Measurements from ENCODE around the gene STX11.

STX11 gene

GRCh38 chr6:144115219-144115618 is 35.1 kb upstream of the STX11 start:
- no peak for TF ChIP-seq CTCF (IDR thresholded peaks at IDR 0.05; ENCODE audit: low read depth, low read length)
- H3K4me3 ChIP-seq (ENCODE audit: low read depth, low read length): no peak overlapping the region

- no peak overlapping the region for H3K4me3 ChIP-seq (ENCODE audit: low read depth, low read length)
- no peak for TF ChIP-seq CTCF (IDR thresholded peaks at IDR 0.05; ENCODE audit: low read depth, low read length)
These were observed 30.9 kb upstream of the STX11 start for GRCh38 chr6:144119376-144119775.

- H3K4me3 ChIP-seq (ENCODE audit: low read depth, low read length): no peak overlapping the region
- no peak for TF ChIP-seq CTCF (IDR thresholded peaks at IDR 0.05; ENCODE audit: low read depth, low read length)
These were observed 27.5 kb upstream of the STX11 start for GRCh38 chr6:144122861-144123260.

- H3K4me3 ChIP-seq (ENCODE audit: low read depth, low read length): no peak overlapping the region
- no peak for TF ChIP-seq CTCF (IDR thresholded peaks at IDR 0.05; ENCODE audit: low read depth, low read length)
These were observed 26.9 kb upstream of the STX11 start for GRCh38 chr6:144123421-144123820.

GRCh38 chr6:144123836-144124235 is 26.5 kb upstream of the STX11 start:
- H3K4me3 ChIP-seq (ENCODE audit: low read depth, low read length): no peak overlapping the region
- TF ChIP-seq CTCF (IDR thresholded peaks at IDR 0.05; ENCODE audit: low read depth, low read length): no peak

GRCh38 chr6:144127097-144127496 is 23.2 kb upstream of the STX11 start:
- TF ChIP-seq CTCF (IDR thresholded peaks at IDR 0.05; ENCODE audit: low read depth, low read length): no peak

GRCh38 chr6:144129469-144129868 is 20.8 kb upstream of the STX11 start:
- H3K4me3 ChIP-seq (ENCODE audit: low read depth, low read length): no peak overlapping the region
- TF ChIP-seq CTCF (IDR thresholded peaks at IDR 0.05; ENCODE audit: low read depth, low read length): no peak

More at GRCh38 chr6:144127097-144127496, 23.2 kb upstream of the STX11 start:
- no peak overlapping the region for H3K4me3 ChIP-seq (ENCODE audit: low read depth, low read length)
